NB4 (cell line): ENCODE results near the gene GALNT9.

Experiments used
- MYC ChIP-seq: IDR thresholded peaks from 2 replicates; pipeline ENCODE4 v1.6.1; 2011; ENCODE audit warnings: low read depth, low read length
- POLR2A ChIP-seq: IDR thresholded peaks from 2 replicates; pipeline ENCODE4 v1.6.1; 2011; ENCODE audit warnings: mild to moderate bottlenecking; ENCODE audit not compliant: insufficient read length; ENCODE audit errors: extremely low read depth
- TF ChIP-seq, protein P1 (sequence below): IDR thresholded peaks from one replicate; pipeline ENCODE4 v1.5.1; 2012; ENCODE audit warnings: low read depth, low read length
- TF ChIP-seq, protein P2 (sequence below): IDR thresholded peaks from 2 replicates; pipeline ENCODE4 v1.6.1; 2011; ENCODE audit warnings: low read depth, low read length

DNA sequence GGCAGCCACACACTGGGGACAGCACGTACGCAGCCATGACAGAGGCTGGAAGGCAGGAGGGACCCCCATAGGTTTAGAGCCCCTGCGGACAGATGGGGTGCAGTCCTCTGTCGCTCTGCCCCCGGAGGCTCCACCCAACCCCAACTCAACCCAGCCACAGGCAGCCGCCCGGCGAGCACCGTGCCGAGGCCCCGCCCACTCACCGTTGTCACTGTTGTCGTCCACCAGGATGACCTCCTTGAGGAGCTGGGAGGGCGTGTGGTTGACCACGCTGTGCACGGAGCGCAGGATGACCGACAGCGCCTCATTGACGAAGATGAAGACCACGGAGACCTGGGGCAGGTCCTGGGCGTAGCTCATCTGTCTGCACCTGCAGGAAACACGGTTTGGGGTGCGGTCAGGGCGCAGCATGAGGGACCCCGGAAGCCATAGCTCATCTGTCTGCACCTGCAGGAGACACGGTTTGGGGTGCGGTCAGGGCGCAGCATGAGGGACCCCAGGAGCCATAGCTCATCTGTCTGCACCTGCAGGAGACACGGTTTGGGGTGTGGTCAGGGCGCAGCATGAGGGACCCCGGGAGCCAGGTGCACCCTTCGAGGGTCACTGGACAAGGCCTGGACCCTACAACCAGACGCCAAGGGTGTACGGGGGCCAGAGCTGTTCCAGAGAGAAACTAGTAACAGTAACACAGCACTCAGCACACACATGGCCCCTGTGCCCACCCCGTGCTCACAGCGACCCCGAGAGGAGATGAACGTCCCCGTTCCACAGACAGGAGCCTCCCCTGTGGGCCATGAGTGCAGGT lies 66.9 kb downstream of the GALNT9 start:
- TF ChIP-seq, protein P1, sequence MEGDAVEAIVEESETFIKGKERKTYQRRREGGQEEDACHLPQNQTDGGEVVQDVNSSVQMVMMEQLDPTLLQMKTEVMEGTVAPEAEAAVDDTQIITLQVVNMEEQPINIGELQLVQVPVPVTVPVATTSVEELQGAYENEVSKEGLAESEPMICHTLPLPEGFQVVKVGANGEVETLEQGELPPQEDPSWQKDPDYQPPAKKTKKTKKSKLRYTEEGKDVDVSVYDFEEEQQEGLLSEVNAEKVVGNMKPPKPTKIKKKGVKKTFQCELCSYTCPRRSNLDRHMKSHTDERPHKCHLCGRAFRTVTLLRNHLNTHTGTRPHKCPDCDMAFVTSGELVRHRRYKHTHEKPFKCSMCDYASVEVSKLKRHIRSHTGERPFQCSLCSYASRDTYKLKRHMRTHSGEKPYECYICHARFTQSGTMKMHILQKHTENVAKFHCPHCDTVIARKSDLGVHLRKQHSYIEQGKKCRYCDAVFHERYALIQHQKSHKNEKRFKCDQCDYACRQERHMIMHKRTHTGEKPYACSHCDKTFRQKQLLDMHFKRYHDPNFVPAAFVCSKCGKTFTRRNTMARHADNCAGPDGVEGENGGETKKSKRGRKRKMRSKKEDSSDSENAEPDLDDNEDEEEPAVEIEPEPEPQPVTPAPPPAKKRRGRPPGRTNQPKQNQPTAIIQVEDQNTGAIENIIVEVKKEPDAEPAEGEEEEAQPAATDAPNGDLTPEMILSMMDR = no peak
- TF ChIP-seq POLR2A (no peak), MYC (no peak)
- TF ChIP-seq, protein P2, sequence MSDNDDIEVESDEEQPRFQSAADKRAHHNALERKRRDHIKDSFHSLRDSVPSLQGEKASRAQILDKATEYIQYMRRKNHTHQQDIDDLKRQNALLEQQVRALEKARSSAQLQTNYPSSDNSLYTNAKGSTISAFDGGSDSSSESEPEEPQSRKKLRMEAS = no peak
